Right renal cortex interstitium (tissue), 3 donors: ENCODE measurements around the gene RLIM. TPM values are rescaled to one million over a fixed set of nuclear protein-coding genes. Genes with fewer than 3 reads are reported as not detected.

Experiments used
- DNase-seq, 3 donors: peaks; one replicate each; pipeline ENCODE4 v3.0.0-alpha.2; 2013; ENCODE audit warnings: low read depth in 3 of 3, low spot score in 2 of 3
- polyA plus RNA-seq, 3 donors: library from polyadenylated mRNA; unstranded; fragments of 120-200 nt; gene quantifications; one replicate each; pipeline ENCODE4 v1.2.1, GENCODE V29; 2013; ENCODE audit not compliant: insufficient read length in 3 of 3

RLIM gene
- polyA plus RNA-seq, 3 donors, result 32.8 to 33.8 (median 33.1) TPM

DNA sequence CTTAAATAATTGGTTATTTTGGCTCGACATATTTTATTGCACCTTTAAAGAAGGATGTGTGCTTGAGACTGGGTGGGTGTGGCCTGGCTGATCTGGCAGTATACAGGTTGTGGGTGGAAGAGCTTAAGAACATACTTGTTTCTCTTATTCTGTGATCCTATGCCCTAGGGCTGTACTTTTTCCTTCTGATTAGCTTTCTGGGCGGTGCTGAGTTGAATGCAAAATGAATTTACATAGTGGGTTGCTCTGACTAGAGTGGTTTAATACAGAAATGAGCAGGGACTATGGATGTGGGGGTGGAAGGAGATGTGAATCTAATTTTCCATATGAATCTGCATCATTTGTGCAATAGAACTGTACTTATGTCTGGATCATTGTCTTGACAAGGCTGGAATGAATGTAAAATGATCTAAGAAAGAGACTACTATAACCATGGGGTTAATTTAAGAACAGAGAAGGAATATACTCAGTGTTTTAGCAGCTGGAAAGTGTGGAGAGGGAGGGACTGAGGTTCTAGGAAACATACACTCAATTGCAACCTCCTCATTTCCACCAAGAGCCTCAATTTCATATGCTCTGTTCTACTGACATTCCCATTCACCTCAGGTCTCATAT is 73.7 kb downstream of the RLIM start:
- DNase-seq, result no peak

DNA sequence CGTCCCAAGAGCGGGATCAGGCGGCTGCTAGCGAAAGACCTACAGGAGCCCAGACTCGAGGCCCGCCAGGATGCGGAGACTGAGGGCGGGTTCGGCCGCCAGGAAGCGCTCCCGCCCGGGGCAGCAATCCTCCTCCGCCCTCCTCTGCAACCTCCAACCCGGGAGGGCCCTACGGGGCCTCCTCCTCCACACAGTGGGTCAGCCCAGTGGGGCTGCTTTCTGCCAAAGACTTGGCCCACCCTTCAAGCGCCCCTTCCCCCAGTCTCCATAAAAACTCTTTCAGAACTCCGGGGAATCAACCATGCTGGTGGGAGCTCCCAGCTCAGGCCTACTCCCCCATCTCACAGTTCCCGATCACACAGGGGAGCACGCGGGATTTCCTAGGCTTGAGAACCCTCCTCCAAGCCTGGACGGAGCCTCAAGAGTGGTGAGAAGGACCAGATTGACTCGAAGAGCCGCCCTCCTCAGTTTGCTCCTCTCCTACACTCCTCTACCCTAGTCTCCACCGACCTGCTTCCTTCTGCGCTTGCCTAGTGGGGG is 77.5 kb downstream of the RLIM start:
- peak; percentile 10 to 38 (median 29) for DNase-seq

DNA sequence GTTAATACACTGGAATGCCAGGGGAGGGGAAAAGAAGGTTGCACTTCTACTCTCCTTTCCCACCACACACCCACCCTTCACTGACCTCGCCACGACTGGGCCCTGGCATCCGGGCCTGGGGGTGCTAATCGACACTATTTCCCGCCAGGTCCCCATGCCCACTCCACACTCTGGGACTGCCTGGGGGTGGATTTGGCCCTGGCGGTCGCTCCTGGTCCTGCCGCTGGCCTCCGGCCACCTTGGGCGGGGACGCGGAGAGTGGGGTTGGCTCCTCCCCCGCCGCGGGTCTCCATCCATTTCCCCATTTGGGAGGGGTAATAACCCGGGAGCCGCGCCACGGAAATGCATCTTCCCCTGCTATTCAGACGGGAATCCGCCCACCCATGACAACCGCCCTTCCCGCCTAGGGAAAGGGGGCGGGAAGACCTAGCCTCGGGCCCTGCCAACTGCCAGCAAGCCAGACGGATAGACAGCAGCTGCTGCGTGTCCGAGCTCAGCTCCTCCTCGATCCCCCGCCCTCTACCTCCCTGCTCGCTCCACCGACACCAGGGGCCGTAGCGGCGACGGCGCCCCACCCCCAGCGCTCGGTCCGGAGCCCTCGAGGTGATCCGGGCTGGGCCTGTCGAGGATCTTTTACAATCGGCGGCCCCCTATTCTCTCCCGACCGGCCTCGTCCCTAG is 78.1 kb downstream of the RLIM start:
- DNase-seq, result peak; percentile 27 to 70 (median 57)

DNA sequence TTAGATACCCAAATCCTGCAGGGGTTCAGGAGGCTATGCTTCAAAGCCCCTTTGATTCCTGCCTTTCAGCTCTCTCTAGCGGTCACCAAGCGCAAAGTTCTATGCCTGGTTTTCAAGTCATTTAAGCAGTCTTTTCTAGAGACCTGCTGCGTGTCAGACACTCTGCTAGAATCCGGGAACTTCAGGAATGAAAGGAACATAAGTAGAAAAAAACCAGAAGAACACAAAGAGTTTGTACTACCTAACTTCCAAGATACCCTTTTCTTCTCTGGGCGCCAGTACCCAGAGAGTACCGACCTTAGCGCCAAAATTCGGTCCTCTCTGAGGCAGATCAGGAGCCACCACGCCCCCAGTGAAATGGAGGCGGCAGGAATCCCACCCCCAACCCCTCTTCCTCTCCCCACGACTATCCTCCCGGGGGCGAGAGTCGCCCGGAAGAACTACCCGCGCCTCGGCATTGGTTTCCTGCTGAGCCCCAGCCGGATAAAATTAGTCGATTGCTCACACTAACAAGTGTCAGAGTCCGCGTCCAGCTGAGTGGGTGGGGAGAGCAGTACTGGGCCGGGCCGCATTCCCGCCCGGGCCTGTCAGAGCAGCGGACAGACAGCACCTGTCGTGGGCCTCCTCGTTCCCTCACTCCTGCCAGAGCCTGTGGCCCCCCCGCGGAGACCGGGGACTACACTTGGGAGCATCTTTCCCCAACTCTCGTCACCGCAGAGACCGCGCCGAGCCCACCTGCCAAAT is 78.8 kb downstream of the RLIM start:
- peak; percentile 18 to 42 (median 39) for DNase-seq

Other genes starting within 250 kb of the RLIM start
- 10 to 100 TPM; 28.4 to 29.7 (median 29.3) TPM for gene SLC16A2, start 193.1 kb downstream of the RLIM start, polyA plus RNA-seq